Measurements from ENCODE around the gene MAP3K5.

DNA sequence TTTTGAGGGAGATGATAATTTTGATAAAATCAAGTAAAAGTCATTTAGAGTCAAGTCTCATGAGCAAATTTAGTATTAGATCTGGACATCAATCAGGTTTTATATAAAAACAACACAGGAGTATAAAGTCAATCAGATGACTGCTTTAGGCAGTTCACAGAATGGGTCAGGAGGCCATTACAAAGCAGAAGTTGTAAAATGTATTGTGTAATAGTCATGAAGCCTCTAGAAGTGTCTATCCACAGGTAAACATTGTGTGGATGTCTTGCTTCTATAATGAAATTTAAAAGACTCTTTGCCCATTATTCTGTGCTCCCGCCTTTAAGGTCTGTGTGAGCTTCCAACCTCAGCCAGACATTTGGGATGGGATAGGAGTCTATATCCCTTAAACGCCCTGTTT, 270.9 kb downstream of the MAP3K5 start:
- TF ChIP-seq CTCF (IDR thresholded peaks at IDR 0.05), result no peak
- TF ChIP-seq POLR2AphosphoS5 (IDR thresholded peaks at IDR 0.05), result no peak
